H9 (cell line): ENCODE data around the gene PLA2G5. TPM values are rescaled to one million over a fixed set of nuclear protein-coding genes. Genes with fewer than 3 reads are reported as not detected.

Source experiments
- DNase-seq: peaks from one replicate; pipeline ENCODE4 v3.0.0-alpha.2; 2017
- H2AFZ ChIP-seq: one replicate; pipeline ENCODE4 v1.6.1; 2013; ENCODE audit warnings: mild to moderate bottlenecking, low read length, control low read depth, moderate library complexity
- H2AK5ac ChIP-seq: 2 replicates; pipeline ENCODE4 v1.6.1; 2013; ENCODE audit warnings: low read length, control low read depth, mixed read lengths; ENCODE audit not compliant: insufficient read length
- H2BK120ac ChIP-seq: one replicate; pipeline ENCODE4 v1.6.1; 2013; ENCODE audit warnings: low read depth, mild to moderate bottlenecking, low read length, control low read depth, inconsistent platforms; ENCODE audit not compliant: poor library complexity, severe bottlenecking
- H2BK12ac ChIP-seq: 2 replicates; pipeline ENCODE4 v1.6.1; 2013; ENCODE audit warnings: low read length, control low read depth, mixed read lengths, low read depth; ENCODE audit not compliant: insufficient read length
- H2BK15ac ChIP-seq: 2 replicates; pipeline ENCODE4 v1.6.1; 2013; ENCODE audit warnings: low read depth, low read length, control low read depth
- H2BK20ac ChIP-seq: one replicate; pipeline ENCODE4 v1.6.1; 2013; ENCODE audit warnings: low read depth, mild to moderate bottlenecking, low read length, control low read depth, inconsistent platforms; ENCODE audit not compliant: poor library complexity, severe bottlenecking
- H2BK5ac ChIP-seq: 2 replicates; pipeline ENCODE4 v1.6.1; 2013; ENCODE audit warnings: low read length, control low read depth, mixed read lengths; ENCODE audit not compliant: insufficient read length
- H3K14ac ChIP-seq: 2 replicates; pipeline ENCODE4 v1.6.1; 2013; ENCODE audit warnings: low read length, control low read depth; ENCODE audit not compliant: insufficient read depth
- H3K18ac ChIP-seq: 2 replicates; pipeline ENCODE4 v1.6.1; 2013; ENCODE audit warnings: low read depth, mild to moderate bottlenecking, mixed read lengths, low read length, control low read depth; ENCODE audit not compliant: insufficient read length
- H3K23ac ChIP-seq: 2 replicates; pipeline ENCODE4 v1.6.1; 2013; ENCODE audit warnings: low read length, control low read depth, mixed read lengths, low read depth; ENCODE audit not compliant: insufficient read length
- H3K23me2 ChIP-seq: 2 replicates; pipeline ENCODE4 v1.6.1; 2013; ENCODE audit warnings: low read depth, mild to moderate bottlenecking, mixed read lengths, low read length, control low read depth; ENCODE audit not compliant: insufficient read length, poor library complexity, severe bottlenecking
- H3K27ac ChIP-seq: 2 replicates; pipeline ENCODE4 v1.5.1; 2013; ENCODE audit warnings: low read length, control low read depth, mixed read lengths, low read depth; ENCODE audit not compliant: insufficient read length
- H3K27me3 ChIP-seq: 2 replicates; pipeline ENCODE4 v1.6.1; 2013; ENCODE audit warnings: low read length, control low read depth, inconsistent platforms; ENCODE audit not compliant: insufficient read depth
- H3K4ac ChIP-seq: 2 replicates; pipeline ENCODE4 v1.6.1; 2013; ENCODE audit warnings: low read depth, mild to moderate bottlenecking, control low read depth, inconsistent platforms, low read length, moderate library complexity
- H3K4me1 ChIP-seq: 2 replicates; pipeline ENCODE4 v1.6.1; 2013; ENCODE audit warnings: low read length, control low read depth, inconsistent platforms; ENCODE audit not compliant: insufficient read depth
- H3K4me2 ChIP-seq: 2 replicates; pipeline ENCODE4 v1.6.1; 2013; ENCODE audit warnings: low read length, control low read depth, mixed read lengths; ENCODE audit not compliant: insufficient read length, insufficient read depth
- H3K56ac ChIP-seq: 2 replicates; pipeline ENCODE4 v1.6.1; 2013; ENCODE audit warnings: low read depth, mild to moderate bottlenecking, mixed read lengths, low read length, control low read depth; ENCODE audit not compliant: insufficient read length
- H3K79me1 ChIP-seq: 2 replicates; pipeline ENCODE4 v1.6.1; 2013; ENCODE audit warnings: low read depth, mild to moderate bottlenecking, moderate library complexity, low read length, control low read depth, inconsistent platforms; ENCODE audit not compliant: insufficient read depth, poor library complexity, severe bottlenecking
- H3K79me2 ChIP-seq: 2 replicates; pipeline ENCODE4 v1.6.1; 2013; ENCODE audit warnings: low read length, control low read depth, inconsistent platforms; ENCODE audit not compliant: insufficient read depth
- H3K9ac ChIP-seq: 2 replicates; pipeline ENCODE4 v1.6.1; 2013; ENCODE audit warnings: low read length, control low read depth, mixed read lengths; ENCODE audit not compliant: insufficient read length; ENCODE audit errors: extremely low read depth
- H3K9me3 ChIP-seq: one replicate; pipeline ENCODE4 v1.6.1; 2013; ENCODE audit warnings: low read depth, low read length, inconsistent platforms; ENCODE audit not compliant: control insufficient read depth
- H3T11ph ChIP-seq: one replicate; pipeline ENCODE4 v1.6.1; 2013; ENCODE audit warnings: mild to moderate bottlenecking, low read length, control low read depth, inconsistent platforms
- H4K20me1 ChIP-seq: one replicate; pipeline ENCODE4 v1.6.1; 2013; ENCODE audit not compliant: control insufficient read depth, insufficient read length, insufficient read depth
- H4K5ac ChIP-seq: 2 replicates; pipeline ENCODE4 v1.6.1; 2013; ENCODE audit warnings: low read depth, mild to moderate bottlenecking, mixed read lengths, low read length, control low read depth; ENCODE audit not compliant: insufficient read length
- H4K8ac ChIP-seq: replicated peaks from 2 replicates; pipeline ENCODE4 v1.6.1; 2013; ENCODE audit warnings: low read length, control low read depth, mixed read lengths, low read depth; ENCODE audit not compliant: insufficient read length
- H4K91ac ChIP-seq: 2 replicates; pipeline ENCODE4 v1.6.1; 2013; ENCODE audit warnings: low read depth, mild to moderate bottlenecking, moderate library complexity, mixed read lengths, low read length, control low read depth; ENCODE audit not compliant: insufficient read length
- H3K27ac Mint-ChIP-seq, 3 experiments: 2 replicates in 2 of 3; 3 replicates in 1 of 3; pipeline ENCODE4 v1.8.0; 2020 to 2021; ENCODE audit warnings: mixed read lengths in 3 of 3, mild to moderate bottlenecking in 1 of 3, moderate library complexity in 1 of 3
- H3K27me3 Mint-ChIP-seq: 2 replicates; pipeline ENCODE4 v1.8.0; 2021; ENCODE audit warnings: low read depth, mild to moderate bottlenecking, moderate library complexity, mixed read lengths
- H3K36me3 Mint-ChIP-seq, 3 experiments: 2 replicates in 2 of 3; 3 replicates in 1 of 3; pipeline ENCODE4 v1.8.0; 2020 to 2021; ENCODE audit warnings: low read depth in 3 of 3, mixed read lengths in 3 of 3; ENCODE audit not compliant: insufficient read depth in 1 of 3
- H3K4me1 Mint-ChIP-seq, 2 experiments: 2 replicates each; pipeline ENCODE4 v1.8.0; 2020; ENCODE audit warnings: mixed read lengths in 2 of 2
- H3K4me3 Mint-ChIP-seq, 2 experiments: 2 replicates in 1 of 2; 3 replicates in 1 of 2; pipeline ENCODE4 v1.8.0; 2020 to 2021; ENCODE audit warnings: mild to moderate bottlenecking in 2 of 2, mixed read lengths in 2 of 2, moderate library complexity in 1 of 2
- H3K9me3 Mint-ChIP-seq, 2 experiments: 2 replicates in 1 of 2; 3 replicates in 1 of 2; pipeline ENCODE4 v1.8.0; 2020; ENCODE audit warnings: mild to moderate bottlenecking in 2 of 2, mixed read lengths in 2 of 2, moderate library complexity in 1 of 2
- WGBS: extraction: QIAGEN DNeasy Blood & Tissue Kit; methylation state at CpG from one replicate; pipeline ENCODE4 v1.1.7; 2013; ENCODE audit warnings: missing lambda C conversion rate, low lambda C conversion rate, mixed read lengths; ENCODE audit not compliant: insufficient read length; ENCODE audit errors: extremely low coverage; 5-methylcytosine and 5-hydroxymethylcytosine counted together
- total RNA-seq: library from RNA; stranded (reverse); gene quantifications from 2 replicates; pipeline ENCODE4 v1.2.1, GENCODE V29; 2021
- TF ChIP-seq, protein P1 (sequence below): fragments of 200-600 bp; sonication (generic); conservative IDR thresholded peaks from 3 replicates; pipeline ENCODE4 v1.8.0; 2021; ENCODE audit warnings: antibody characterized with exemption, mild to moderate bottlenecking

Gene PLA2G5
- total RNA-seq, 1 experiment from 2014 or later, result not detected

DNA sequence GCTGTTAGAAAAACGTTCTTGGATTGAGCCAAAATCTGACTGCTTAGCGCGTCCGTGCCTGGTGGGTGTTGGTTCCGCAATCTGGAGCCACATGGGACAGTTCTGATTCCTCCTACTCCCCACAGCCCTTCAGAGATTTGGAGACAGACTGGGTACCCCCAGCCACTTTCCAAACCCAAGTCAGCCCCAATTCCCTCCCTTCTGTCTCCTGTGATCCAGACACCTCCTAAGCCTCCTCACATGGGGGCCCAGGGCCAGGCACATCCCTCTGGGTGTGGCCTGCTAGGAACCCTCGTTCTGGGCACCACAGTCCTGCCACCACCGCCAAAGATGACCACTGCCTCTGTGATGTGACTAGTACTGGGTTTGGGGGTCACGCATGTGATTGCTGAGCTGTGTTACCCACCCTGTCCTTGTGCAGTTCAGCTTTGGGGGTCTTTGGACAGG lies 4.8 kb downstream of the PLA2G5 start:
- Histone ChIP-seq H2AK5ac (no peak overlapping the region), H2AFZ (no peak overlapping the region), H3K9me3 (no peaks in the 10 kb centered on the region), H3K14ac (0 out of 2 replicates have a peak overlapping the region, but pooled peaks have one; percentile 50), H3K27ac (no peak overlapping the region), H2BK5ac (no peak overlapping the region), H3K4me2 (no peak overlapping the region), H4K8ac (no peak overlapping the region), H3K4ac (no peak overlapping the region), H2BK15ac (no peak overlapping the region), H3K18ac (no peak overlapping the region), H4K5ac (no peak overlapping the region), H3K79me2 (no peaks in the 10 kb centered on the region), H3K23me2 (no peaks in the 10 kb centered on the region), H3K56ac (no peak overlapping the region), H4K91ac (no peak overlapping the region), H2BK120ac (no peak overlapping the region), H3T11ph (no peak overlapping the region), H3K23ac (no peak overlapping the region), H3K27me3 (no peaks in the 10 kb centered on the region), H3K79me1 (no peaks in the 10 kb centered on the region), H4K20me1 (no peaks in the 10 kb centered on the region), H3K4me1 (no peaks in the 10 kb centered on the region), H3K9ac (no peak overlapping the region), H2BK12ac (no peak overlapping the region), H2BK20ac (no peak overlapping the region)
- Mint-ChIP-seq H3K27me3 (peaks cover 5% of the 10 kb centered on the region), H3K9me3 (no peaks in the 10 kb centered on the region), H3K4me3 (no peak overlapping the region), H3K36me3 (no peaks in the 10 kb centered on the region), H3K4me1 (peaks cover 9 to 11% of the 10 kb centered on the region in 2 experiments), H3K27ac (no peak overlapping the region)
- WGBS, result no CpG with 5 or more reads among the region's 8 CpGs
- no peak for DNase-seq
- TF ChIP-seq, protein P1, sequence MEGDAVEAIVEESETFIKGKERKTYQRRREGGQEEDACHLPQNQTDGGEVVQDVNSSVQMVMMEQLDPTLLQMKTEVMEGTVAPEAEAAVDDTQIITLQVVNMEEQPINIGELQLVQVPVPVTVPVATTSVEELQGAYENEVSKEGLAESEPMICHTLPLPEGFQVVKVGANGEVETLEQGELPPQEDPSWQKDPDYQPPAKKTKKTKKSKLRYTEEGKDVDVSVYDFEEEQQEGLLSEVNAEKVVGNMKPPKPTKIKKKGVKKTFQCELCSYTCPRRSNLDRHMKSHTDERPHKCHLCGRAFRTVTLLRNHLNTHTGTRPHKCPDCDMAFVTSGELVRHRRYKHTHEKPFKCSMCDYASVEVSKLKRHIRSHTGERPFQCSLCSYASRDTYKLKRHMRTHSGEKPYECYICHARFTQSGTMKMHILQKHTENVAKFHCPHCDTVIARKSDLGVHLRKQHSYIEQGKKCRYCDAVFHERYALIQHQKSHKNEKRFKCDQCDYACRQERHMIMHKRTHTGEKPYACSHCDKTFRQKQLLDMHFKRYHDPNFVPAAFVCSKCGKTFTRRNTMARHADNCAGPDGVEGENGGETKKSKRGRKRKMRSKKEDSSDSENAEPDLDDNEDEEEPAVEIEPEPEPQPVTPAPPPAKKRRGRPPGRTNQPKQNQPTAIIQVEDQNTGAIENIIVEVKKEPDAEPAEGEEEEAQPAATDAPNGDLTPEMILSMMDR, result no peak
